ENCODE data around the gene TMEM175. TPM values are rescaled to one million over a fixed set of nuclear protein-coding genes. Genes with fewer than 3 reads are reported as not detected.

TMEM175 gene
- total and polyA plus RNA-seq, 9 of the 15 experiments (the other 6 are each of a cell fraction or from before 2014, with no cell fraction given) = 0.13 to 30.9 (median 9.4) TPM

GRCh38 chr4:986879-987623, 54.8 kb downstream of the TMEM175 start, which contains the start of gene IDUA (continued):
- TF ChIP-seq, protein P1, sequence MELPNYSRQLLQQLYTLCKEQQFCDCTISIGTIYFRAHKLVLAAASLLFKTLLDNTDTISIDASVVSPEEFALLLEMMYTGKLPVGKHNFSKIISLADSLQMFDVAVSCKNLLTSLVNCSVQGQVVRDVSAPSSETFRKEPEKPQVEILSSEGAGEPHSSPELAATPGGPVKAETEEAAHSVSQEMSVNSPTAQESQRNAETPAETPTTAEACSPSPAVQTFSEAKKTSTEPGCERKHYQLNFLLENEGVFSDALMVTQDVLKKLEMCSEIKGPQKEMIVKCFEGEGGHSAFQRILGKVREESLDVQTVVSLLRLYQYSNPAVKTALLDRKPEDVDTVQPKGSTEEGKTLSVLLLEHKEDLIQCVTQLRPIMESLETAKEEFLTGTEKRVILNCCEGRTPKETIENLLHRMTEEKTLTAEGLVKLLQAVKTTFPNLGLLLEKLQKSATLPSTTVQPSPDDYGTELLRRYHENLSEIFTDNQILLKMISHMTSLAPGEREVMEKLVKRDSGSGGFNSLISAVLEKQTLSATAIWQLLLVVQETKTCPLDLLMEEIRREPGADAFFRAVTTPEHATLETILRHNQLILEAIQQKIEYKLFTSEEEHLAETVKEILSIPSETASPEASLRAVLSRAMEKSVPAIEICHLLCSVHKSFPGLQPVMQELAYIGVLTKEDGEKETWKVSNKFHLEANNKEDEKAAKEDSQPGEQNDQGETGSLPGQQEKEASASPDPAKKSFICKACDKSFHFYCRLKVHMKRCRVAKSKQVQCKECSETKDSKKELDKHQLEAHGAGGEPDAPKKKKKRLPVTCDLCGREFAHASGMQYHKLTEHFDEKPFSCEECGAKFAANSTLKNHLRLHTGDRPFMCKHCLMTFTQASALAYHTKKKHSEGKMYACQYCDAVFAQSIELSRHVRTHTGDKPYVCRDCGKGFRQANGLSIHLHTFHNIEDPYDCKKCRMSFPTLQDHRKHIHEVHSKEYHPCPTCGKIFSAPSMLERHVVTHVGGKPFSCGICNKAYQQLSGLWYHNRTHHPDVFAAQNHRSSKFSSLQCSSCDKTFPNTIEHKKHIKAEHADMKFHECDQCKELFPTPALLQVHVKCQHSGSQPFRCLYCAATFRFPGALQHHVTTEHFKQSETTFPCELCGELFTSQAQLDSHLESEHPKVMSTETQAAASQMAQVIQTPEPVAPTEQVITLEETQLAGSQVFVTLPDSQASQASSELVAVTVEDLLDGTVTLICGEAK (IDR thresholded peaks at IDR 0.05) = no peak; the same call in 1 of the 2 replicates
- TF ChIP-seq, protein P1 (CRISPR knock-in tag; IDR thresholded peaks at IDR 0.05) = no peak
- no peak for TF ChIP-seq JUNB (CRISPR knock-in tag; conservative IDR thresholded peaks at IDR 0.05)
- no peak for TF ChIP-seq STAT5A (IDR thresholded peaks at IDR 0.05; ENCODE audit: borderline replicate concordance, low read length)
- no peak for TF ChIP-seq ZNF609 (CRISPR knock-in tag; IDR thresholded peaks at IDR 0.05; ENCODE audit: borderline replicate concordance)
- TF ChIP-seq SNAPC5 (CRISPR knock-in tag; IDR thresholded peaks at IDR 0.05) = no peak
- no peak for TF ChIP-seq ZNF197 (CRISPR knock-in tag; IDR thresholded peaks at IDR 0.05; ENCODE audit: low read depth)
- TF ChIP-seq PRMT5 (CRISPR knock-in tag; IDR thresholded peaks at IDR 0.05) = no peak
- peak; percentile 67 to 86 for TF ChIP-seq NONO (IDR thresholded peaks at IDR 0.05; ENCODE audit: low read depth in 2 of 2, low read length in 1 of 2)
- TF ChIP-seq XRCC3 (IDR thresholded peaks at IDR 0.05) = no peak
- no peak for TF ChIP-seq GTF2E2 (tag; IDR thresholded peaks at IDR 0.05)
- no peak for TF ChIP-seq XRCC5 (IDR thresholded peaks at IDR 0.05; ENCODE audit: low read depth, low read length)
- peak; percentile 82; the same call in 1 of the 2 replicates for TF ChIP-seq PHF8 (IDR thresholded peaks at IDR 0.05; ENCODE audit: borderline replicate concordance, low read length)
- TF ChIP-seq ELF2 (CRISPR knock-in tag; IDR thresholded peaks at IDR 0.05) = peak; percentile 40; the same call in 1 of the 2 replicates

All from K562 (cell line).